Endothelial cell of umbilical vein (primary cell): ENCODE results near the gene SAT1. TPM values are rescaled to one million over a fixed set of nuclear protein-coding genes. Genes with fewer than 3 reads are reported as not detected.

ENCODE experiments used
- BruUV-seq: library from RNA; stranded (reverse); fragments of 400-500 nt; replicated peaks from 2 replicates; lab custom pipeline; 2021; lab: Mats Ljungman, UMichigan
- CTCF ChIA-PET: fragments of 300-600, 350-600 bp; sonication (Branson Sonifier 250); formaldehyde crosslinking; loops from one replicate; lab custom pipeline; 2021; ENCODE audit warnings: antibody characterized with exemption, inconsistent platforms; lab: Charles Lee
- POLR2A ChIA-PET: fragments of 300-600, 350-600 bp; sonication (Branson Sonifier 250); formaldehyde crosslinking; loops from one replicate; lab custom pipeline; 2021; ENCODE audit warnings: antibody characterized with exemption, inconsistent platforms; lab: Charles Lee
- DNase-seq: peaks from one replicate; pipeline ENCODE4 v3.0.0-alpha.2; 2011; ENCODE audit warnings: low read depth, low spot score
- FAIRE-seq: peaks from 2 replicates; lab custom pipeline; 2011; peaks lifted over from hg19 to GRCh38; lab: Jason Lieb, UNC
- H2AFZ ChIP-seq: 2 replicates; pipeline ENCODE4 v1.6.0; 2012; ENCODE audit warnings: low read depth, low read length, control low read depth, inconsistent platforms
- H3K27ac ChIP-seq: 2 replicates; pipeline ENCODE4 v1.5.1; 2011; ENCODE audit warnings: low read depth, mild to moderate bottlenecking, control low read depth, low read length, moderate library complexity; ENCODE audit not compliant: insufficient read depth
- H3K27me3 ChIP-seq, 2 experiments: 2 replicates each; pipeline versions ENCODE4 v1.6.0 to v1.6.1; 2011; ENCODE audit warnings: low read length in 2 of 2, mixed read lengths in 1 of 2; ENCODE audit not compliant: control insufficient read depth in 2 of 2, insufficient read depth in 2 of 2
- H3K36me3 ChIP-seq, 2 experiments: 2 replicates in 1 of 2; 3 replicates in 1 of 2; pipeline ENCODE4 v1.5.1; 2011; ENCODE audit warnings: low read length in 2 of 2, mild to moderate bottlenecking in 1 of 2, moderate library complexity in 1 of 2; ENCODE audit not compliant: control insufficient read depth in 2 of 2, insufficient read depth in 2 of 2; ENCODE audit errors: extremely low read depth in 1 of 2
- H3K4me1 ChIP-seq: 3 replicates; pipeline ENCODE4 v1.5.1; 2011; ENCODE audit warnings: mild to moderate bottlenecking, low read length; ENCODE audit not compliant: control insufficient read depth, insufficient read depth; ENCODE audit errors: extremely low read depth
- H3K4me2 ChIP-seq: 2 replicates; pipeline ENCODE4 v1.6.1; 2011; ENCODE audit warnings: low read length, control low read depth, mixed read lengths; ENCODE audit not compliant: insufficient read depth
- H3K4me3 ChIP-seq, 3 experiments: fragments of 200-600 bp in 1 of 3; sonication (generic), shearing (Covaris generic) in 1 of 3; replicated peaks in 1 of 3; 2 replicates each; pipeline ENCODE4 v1.5.1; 2011 to 2016; ENCODE audit warnings: control low read depth in 3 of 3, low read length in 3 of 3, mild to moderate bottlenecking in 2 of 3, inconsistent platforms in 1 of 3, low read depth in 1 of 3, moderate library complexity in 1 of 3; ENCODE audit not compliant: insufficient read depth in 1 of 3
- H3K79me2 ChIP-seq: 2 replicates; pipeline ENCODE4 v1.6.0; 2012; ENCODE audit warnings: low read length, inconsistent platforms; ENCODE audit not compliant: control insufficient read depth, insufficient read depth
- H3K9ac ChIP-seq: replicated peaks from 2 replicates; pipeline ENCODE3; 2011; ENCODE audit warnings: low read length, control low read depth; ENCODE audit not compliant: insufficient read depth; ENCODE audit errors: extremely low read depth
- H3K9me1 ChIP-seq: replicated peaks from 3 replicates; pipeline ENCODE4 v1.6.0; 2011; ENCODE audit warnings: mild to moderate bottlenecking, low read length; ENCODE audit not compliant: control insufficient read depth, insufficient read depth; ENCODE audit errors: extremely low read depth
- H3K9me3 ChIP-seq: replicated peaks from 2 replicates; pipeline ENCODE4 v1.5.1; 2012; ENCODE audit warnings: low read length, inconsistent platforms; ENCODE audit not compliant: control insufficient read depth, insufficient read depth
- H4K20me1 ChIP-seq: replicated peaks from 2 replicates; pipeline ENCODE3; 2011; ENCODE audit warnings: mild to moderate bottlenecking, low read length; ENCODE audit not compliant: control insufficient read depth, insufficient read depth; ENCODE audit errors: extremely low read depth
- CTCF ChIP-seq, 2 donors: IDR thresholded peaks; 1 replicate in 1 of 2; 2 replicates in 1 of 2; pipeline ENCODE4 v1.5.1; 2011; ENCODE audit warnings: low read length in 2 of 2, mild to moderate bottlenecking in 2 of 2, moderate library complexity in 2 of 2, control low read depth in 1 of 2, inconsistent platforms in 1 of 2, low read depth in 1 of 2; ENCODE audit not compliant: insufficient read depth in 1 of 2; ENCODE audit errors: extremely low read depth in 1 of 2
- EZH2 ChIP-seq: IDR thresholded peaks from 2 replicates; pipeline ENCODE4 v1.6.1; 2012; ENCODE audit warnings: borderline replicate concordance, low read depth, mild to moderate bottlenecking, moderate library complexity, low read length, inconsistent platforms; ENCODE audit not compliant: severe bottlenecking
- FOS ChIP-seq: IDR thresholded peaks from 2 replicates; pipeline ENCODE4 v1.6.1; 2011; ENCODE audit warnings: mild to moderate bottlenecking, low read length, moderate library complexity, borderline replicate concordance; ENCODE audit not compliant: insufficient read depth
- GATA2 ChIP-seq: IDR thresholded peaks from 2 replicates; pipeline ENCODE4 v1.7.0; 2011; ENCODE audit warnings: low read depth, mild to moderate bottlenecking, moderate library complexity, mixed read lengths, low read length; ENCODE audit not compliant: insufficient read length, insufficient read depth
- JUN ChIP-seq: IDR thresholded peaks from 2 replicates; pipeline ENCODE4 v1.6.1; 2011; ENCODE audit warnings: borderline replicate concordance, low read depth; ENCODE audit not compliant: insufficient read length, insufficient read depth
- MAX ChIP-seq: IDR thresholded peaks from 2 replicates; pipeline ENCODE4 v1.6.1; 2011; ENCODE audit not compliant: insufficient read depth, insufficient read length
- MYC ChIP-seq: IDR thresholded peaks from one replicate; pipeline ENCODE4 v1.6.1; 2011; ENCODE audit warnings: mild to moderate bottlenecking, low read depth, low read length
- POLR2A ChIP-seq: IDR thresholded peaks from 2 replicates; pipeline ENCODE4 v1.6.1; 2012; ENCODE audit warnings: low read depth, mild to moderate bottlenecking, control low read depth, low read length
- POLR2AphosphoS5 ChIP-seq: IDR thresholded peaks from 2 replicates; pipeline ENCODE4 v1.6.1; 2012; ENCODE audit warnings: low read depth, mild to moderate bottlenecking, control low read depth, low read length, moderate library complexity; ENCODE audit not compliant: insufficient read depth
- dilution Hi-C: fragments of 300-500 bp; cut with MboI; formaldehyde crosslinking; loops from one replicate; pipeline ENCODE4 v1.15.0; 2019; ENCODE audit warnings: low sequenced_read_pairs; ENCODE audit not compliant: extremely low pct_ligation_motif_present
- intact Hi-C: fragments of 100-400 bp; cut with micrococcal nuclease; formaldehyde crosslinking; loops from one replicate; pipeline ENCODE4 v1.10.0; 2022
- polyA plus RNA-seq, 4 experiments: library from polyadenylated mRNA; depleted of rRNA in 3 of 4; stranded (reverse) in 3 of 4; unstranded in 1 of 4; fragments of >200 nt; gene quantifications; 2 replicates each; pipeline versions ENCODE4 v1.2.1 to v1.2.3, GENCODE V29; 2011 to 2012; ENCODE audit warnings: missing spikeins in 1 of 4
- total RNA-seq: library from RNA; stranded (reverse); gene quantifications from 2 replicates; pipeline ENCODE4 v1.2.3, GENCODE V29; 2021

Gene SAT1
- total and polyA plus RNA-seq, 2 donors (not counting 3 experiments of a cell fraction or from before 2014, with no cell fraction given): 289 to 526 TPM

DNA sequence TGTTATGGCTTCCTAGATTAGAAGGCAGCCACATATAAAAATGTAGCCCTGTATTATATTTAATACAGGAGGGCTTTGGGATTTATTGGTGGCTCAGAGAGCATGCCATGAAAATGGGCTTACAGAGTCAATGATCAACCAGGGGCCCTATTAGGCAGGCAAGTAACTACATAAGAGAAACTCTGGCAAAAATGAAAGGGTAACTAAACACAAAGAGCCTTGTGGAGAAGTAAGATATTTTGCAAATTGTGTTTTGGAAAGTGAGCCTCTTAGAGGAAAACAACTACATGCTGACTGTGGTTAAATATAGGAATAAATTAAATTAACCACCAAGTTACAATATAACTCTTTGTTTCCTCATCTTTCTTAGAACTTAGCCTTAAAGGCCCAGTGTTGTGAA lies 5.5 kb downstream of the SAT1 start:
- no peak overlapping the region for H2AFZ ChIP-seq
- intact Hi-C loops: loop anchor here (10.0 kb wide), 1 partner anchor 94 kb away; no protein-coding TSS in a partner anchor
- CTCF ChIA-PET: interaction anchor here (2.9 kb wide), 1 partner anchor 113 kb away, joined by 9 read pairs; no protein-coding TSS in a partner anchor

More for the DNA sequence above, 5.5 kb downstream of the SAT1 start:
- no peaks in the 10 kb centered on the region for H3K9me1 ChIP-seq
- peaks cover 2 to 3% of the 10 kb centered on the region in 2 experiments for H3K36me3 ChIP-seq
- BruUV-seq: no TSS peak
- H3K4me2 ChIP-seq: no peak overlapping the region
- no peaks in the 10 kb centered on the region for H3K9me3 ChIP-seq
- no peak overlapping the region for H3K4me3 ChIP-seq
- H3K79me2 ChIP-seq: peaks cover 17% of the 10 kb centered on the region
- no peak for DNase-seq
- H3K27me3 ChIP-seq: no peaks in the 10 kb centered on the region
- no peak for FAIRE-seq
- POLR2A ChIA-PET: no interaction called here
- no peaks in the 10 kb centered on the region for H4K20me1 ChIP-seq
- dilution Hi-C loops: no loop called here
- H3K9ac ChIP-seq: no peak overlapping the region
- TF ChIP-seq MYC (no peak), FOS (no peak), MAX (no peak), EZH2 (no peak), POLR2A (no peak), CTCF (IDR thresholded peaks at IDR 0.05; ENCODE audit: extremely low read depth in 1 of 2, insufficient read depth in 1 of 2, low read depth in 1 of 2, low read length in 2 of 2) (no peak), POLR2AphosphoS5 (no peak), GATA2 (no peak), JUN (no peak)
- no peak overlapping the region for H3K27ac ChIP-seq
- H3K4me1 ChIP-seq: peaks cover 9% of the 10 kb centered on the region
